ENCODE results near the gene TMEM151B.

DNA sequence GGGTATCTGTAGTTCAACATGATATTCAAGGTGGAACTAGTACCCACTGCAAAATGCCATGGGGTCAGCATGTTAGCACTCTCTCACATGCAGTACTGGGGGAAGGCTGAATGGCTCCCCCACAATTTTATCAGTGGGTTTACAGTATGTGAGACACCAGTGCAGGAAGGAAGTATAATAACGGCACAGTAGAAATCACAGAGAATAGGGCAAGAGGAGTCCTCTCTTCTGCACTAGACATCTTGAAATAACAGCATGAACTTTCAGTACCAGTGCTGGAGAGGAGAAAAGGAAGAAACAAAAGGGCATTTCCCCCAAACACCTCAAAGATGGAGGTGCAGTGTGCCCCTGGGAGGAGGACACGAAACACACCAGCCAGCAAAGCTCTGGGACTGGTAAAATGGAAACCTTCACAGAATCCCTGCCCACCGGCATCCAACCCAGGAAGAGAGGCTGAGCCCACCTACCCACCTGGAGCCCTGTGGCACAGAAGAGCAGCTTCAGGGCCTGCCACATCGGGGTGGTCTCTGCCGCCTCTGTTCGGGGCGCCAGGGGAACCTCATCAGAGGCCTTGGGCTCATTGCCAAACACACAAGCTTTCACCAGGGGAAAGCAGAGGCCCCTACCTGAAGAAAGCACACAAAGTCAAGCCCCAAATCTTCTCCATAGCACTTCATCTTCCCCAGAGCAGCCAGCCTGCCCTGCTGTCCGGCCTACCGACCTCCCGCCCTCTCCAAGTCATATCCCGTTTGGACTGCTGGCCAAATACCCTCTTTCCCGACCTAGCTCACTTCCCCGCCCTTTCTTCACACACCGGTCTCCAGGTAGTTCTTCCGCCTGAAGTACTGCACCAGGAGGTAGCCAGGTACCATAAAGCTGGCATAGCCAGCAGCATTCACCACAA is 14.1 kb upstream of the TMEM151B start:
- TF ChIP-seq, protein P1, sequence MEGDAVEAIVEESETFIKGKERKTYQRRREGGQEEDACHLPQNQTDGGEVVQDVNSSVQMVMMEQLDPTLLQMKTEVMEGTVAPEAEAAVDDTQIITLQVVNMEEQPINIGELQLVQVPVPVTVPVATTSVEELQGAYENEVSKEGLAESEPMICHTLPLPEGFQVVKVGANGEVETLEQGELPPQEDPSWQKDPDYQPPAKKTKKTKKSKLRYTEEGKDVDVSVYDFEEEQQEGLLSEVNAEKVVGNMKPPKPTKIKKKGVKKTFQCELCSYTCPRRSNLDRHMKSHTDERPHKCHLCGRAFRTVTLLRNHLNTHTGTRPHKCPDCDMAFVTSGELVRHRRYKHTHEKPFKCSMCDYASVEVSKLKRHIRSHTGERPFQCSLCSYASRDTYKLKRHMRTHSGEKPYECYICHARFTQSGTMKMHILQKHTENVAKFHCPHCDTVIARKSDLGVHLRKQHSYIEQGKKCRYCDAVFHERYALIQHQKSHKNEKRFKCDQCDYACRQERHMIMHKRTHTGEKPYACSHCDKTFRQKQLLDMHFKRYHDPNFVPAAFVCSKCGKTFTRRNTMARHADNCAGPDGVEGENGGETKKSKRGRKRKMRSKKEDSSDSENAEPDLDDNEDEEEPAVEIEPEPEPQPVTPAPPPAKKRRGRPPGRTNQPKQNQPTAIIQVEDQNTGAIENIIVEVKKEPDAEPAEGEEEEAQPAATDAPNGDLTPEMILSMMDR (conservative IDR thresholded peaks at IDR 0.05; ENCODE audit: low read depth, low read length) = no peak
- no peak for TF ChIP-seq EZH2phosphoT487 (IDR thresholded peaks at IDR 0.05; ENCODE audit: borderline replicate concordance, low read length)

Data from PC-3 (cell line).